Measurements from ENCODE around the gene SULT2B1. TPM values are rescaled to one million over a fixed set of nuclear protein-coding genes. Genes with fewer than 3 reads are reported as not detected.

Gene SULT2B1
- total RNA-seq, 2 donors from 2014 or later, result 1.0 TPM; not detected in 1

DNA sequence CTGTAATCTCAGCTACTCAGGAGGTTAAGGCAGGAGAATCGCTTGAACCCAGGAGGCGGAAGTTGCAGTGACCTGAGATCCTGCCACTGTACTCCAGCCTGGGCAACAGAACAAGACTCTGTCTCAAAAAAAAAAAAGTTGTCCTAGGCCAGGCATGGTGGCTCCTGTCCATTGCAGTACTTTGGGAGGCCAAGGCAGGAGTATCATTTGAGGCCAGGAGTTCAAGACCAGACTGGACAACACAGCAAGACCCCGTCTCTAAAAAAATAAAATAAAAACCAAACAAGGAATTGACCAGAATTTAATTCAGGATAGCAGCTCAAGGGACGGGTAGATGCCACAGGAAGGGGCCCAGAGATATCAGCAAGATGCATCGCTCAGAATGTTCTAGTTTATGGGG, 4.9 kb downstream of the SULT2B1 start:
- TF ChIP-seq, protein P1, sequence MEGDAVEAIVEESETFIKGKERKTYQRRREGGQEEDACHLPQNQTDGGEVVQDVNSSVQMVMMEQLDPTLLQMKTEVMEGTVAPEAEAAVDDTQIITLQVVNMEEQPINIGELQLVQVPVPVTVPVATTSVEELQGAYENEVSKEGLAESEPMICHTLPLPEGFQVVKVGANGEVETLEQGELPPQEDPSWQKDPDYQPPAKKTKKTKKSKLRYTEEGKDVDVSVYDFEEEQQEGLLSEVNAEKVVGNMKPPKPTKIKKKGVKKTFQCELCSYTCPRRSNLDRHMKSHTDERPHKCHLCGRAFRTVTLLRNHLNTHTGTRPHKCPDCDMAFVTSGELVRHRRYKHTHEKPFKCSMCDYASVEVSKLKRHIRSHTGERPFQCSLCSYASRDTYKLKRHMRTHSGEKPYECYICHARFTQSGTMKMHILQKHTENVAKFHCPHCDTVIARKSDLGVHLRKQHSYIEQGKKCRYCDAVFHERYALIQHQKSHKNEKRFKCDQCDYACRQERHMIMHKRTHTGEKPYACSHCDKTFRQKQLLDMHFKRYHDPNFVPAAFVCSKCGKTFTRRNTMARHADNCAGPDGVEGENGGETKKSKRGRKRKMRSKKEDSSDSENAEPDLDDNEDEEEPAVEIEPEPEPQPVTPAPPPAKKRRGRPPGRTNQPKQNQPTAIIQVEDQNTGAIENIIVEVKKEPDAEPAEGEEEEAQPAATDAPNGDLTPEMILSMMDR (IDR thresholded peaks at IDR 0.05), result no peak
- no peak for TF ChIP-seq POLR2A (IDR thresholded peaks at IDR 0.05)
- no peaks in the 10 kb centered on the region for H3K36me3 ChIP-seq (replicated peaks in 1 of 2; ENCODE audit: insufficient read depth in 1 of 2, low read depth in 2 of 2)
- 91 to 95% methylated on average over 5 of the region's 5 CpGs for WGBS, 2 donors
- no peaks in the 10 kb centered on the region for H3K27me3 ChIP-seq
- no peak for DNase-seq
- H3K4me3 ChIP-seq, result no peak overlapping the region
- H3K9me3 ChIP-seq, result no peaks in the 10 kb centered on the region
- no peak overlapping the region for H3K27ac ChIP-seq
- ATAC-seq, result no peak
- intact Hi-C loops (cut with DNase I), result no loop called here
- H3K4me1 ChIP-seq, result peaks cover 23% of the 10 kb centered on the region

DNA sequence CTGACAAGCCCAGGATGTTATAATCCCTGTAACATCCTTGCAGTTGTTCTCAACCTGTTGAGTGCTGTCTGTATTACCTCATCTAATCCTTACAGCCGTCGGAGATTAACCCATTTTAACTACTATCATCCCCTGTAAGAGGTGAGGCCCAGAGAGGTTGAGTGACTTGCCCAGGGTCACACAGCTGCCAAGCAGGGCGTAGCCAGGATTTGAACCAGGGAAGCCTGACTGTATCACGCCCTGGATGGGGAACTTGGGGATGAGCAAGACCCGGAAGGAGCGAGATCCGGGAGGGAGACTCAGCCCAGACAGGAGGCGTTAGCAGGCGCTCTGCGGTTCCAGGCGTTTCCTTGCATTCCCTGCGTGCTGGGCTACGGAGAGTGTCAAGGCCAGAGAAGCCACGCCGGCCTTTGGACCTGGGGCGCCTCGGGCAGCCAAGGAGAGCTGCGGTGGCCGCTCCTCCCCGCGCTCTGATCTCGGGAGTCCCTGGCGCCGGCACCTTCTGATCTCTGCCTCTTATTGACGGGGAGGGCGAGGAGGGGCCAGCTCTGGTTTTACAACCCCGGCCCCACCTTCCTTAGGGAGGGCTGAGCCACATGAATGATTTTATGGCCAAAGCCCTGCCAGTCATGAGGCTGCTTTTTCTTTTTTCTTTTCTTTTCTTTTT, 6.2 kb downstream of the SULT2B1 start:
- Histone ChIP-seq H3K4me3 (no peak overlapping the region), H3K27me3 (no peaks in the 10 kb centered on the region), H3K4me1 (peaks cover 15% of the 10 kb centered on the region), H3K27ac (no peak overlapping the region), H3K36me3 (replicated peaks in 1 of 2; ENCODE audit: insufficient read depth in 1 of 2, low read depth in 2 of 2) (no peaks in the 10 kb centered on the region), H3K9me3 (no peaks in the 10 kb centered on the region)
- WGBS, 2 donors, result 17 to 76% methylated on average over 3 to 25 of the region's 27 CpGs
- peak; percentile 5 for ATAC-seq
- DNase-seq, result peak in 3 of 4 donors; percentile 42 to 54 (median 51)
- intact Hi-C loops (cut with DNase I), result no loop called here
- TF ChIP-seq, protein P1 (IDR thresholded peaks at IDR 0.05), result no peak
- no peak for TF ChIP-seq POLR2A (IDR thresholded peaks at IDR 0.05)

DNA sequence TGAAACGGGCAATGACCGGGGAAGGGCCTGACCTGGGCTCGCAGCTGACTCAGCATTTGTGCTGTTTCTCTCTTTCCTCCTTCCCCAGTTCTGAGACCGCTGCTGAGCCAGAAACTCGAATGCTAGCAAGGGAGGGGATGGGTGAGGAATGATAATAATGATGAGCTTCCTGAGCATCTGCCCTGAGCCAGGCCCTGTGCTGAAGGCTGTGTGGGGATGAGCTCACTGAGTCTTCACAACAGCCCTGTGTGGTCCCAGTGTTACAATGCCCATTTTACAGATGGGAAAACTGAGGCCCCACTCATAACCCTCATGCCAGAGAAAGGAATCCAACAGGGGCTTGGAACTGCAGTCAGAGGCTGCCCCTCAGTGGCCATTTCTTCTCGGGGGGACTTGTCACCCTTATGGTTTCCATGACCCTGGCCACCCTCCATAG, 8.1 kb downstream of the SULT2B1 start:
- no peak for ATAC-seq
- H3K27ac ChIP-seq, result no peak overlapping the region
- intact Hi-C loops (cut with DNase I), result no loop called here

DNA sequence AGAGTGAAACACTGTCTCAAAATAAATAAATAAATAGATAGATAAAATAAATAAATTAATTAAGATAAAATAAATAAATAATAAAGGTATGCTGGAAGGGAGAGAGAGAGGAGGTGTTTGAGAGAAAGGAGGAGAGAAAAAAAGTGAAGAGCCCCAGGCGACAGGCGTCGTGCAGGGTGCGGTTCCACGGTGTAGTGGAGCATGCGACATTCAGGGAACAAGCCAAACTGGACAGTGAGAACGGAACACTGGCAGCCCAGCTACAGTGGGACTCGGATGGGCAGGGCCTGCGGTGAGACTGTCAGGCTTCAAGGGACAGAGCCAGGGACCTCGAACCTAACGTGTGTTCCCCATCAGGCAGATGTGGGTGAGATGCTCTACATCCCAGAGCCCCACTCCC, 9.4 kb downstream of the SULT2B1 start:
- intact Hi-C loops (cut with DNase I), result no loop called here
- no peak overlapping the region for H3K27ac ChIP-seq
- 81 to 94% methylated on average over 11 of the region's 11 CpGs for WGBS, 2 donors
- H3K4me3 ChIP-seq, result no peak overlapping the region
- DNase-seq (no peak), ATAC-seq (no peak)
- TF ChIP-seq, protein P1 (IDR thresholded peaks at IDR 0.05), result no peak
- no peak for TF ChIP-seq POLR2A (IDR thresholded peaks at IDR 0.05)
- no peaks in the 10 kb centered on the region for H3K9me3 ChIP-seq
- no peaks in the 10 kb centered on the region for H3K27me3 ChIP-seq
- no peaks in the 10 kb centered on the region for H3K36me3 ChIP-seq (replicated peaks in 1 of 2; ENCODE audit: insufficient read depth in 1 of 2, low read depth in 2 of 2)
- peaks cover 4% of the 10 kb centered on the region for H3K4me1 ChIP-seq

More for the DNA sequence above, 8.1 kb downstream of the SULT2B1 start:
- peaks cover 4% of the 10 kb centered on the region for H3K4me1 ChIP-seq
- H3K27me3 ChIP-seq, result no peaks in the 10 kb centered on the region
- H3K4me3 ChIP-seq, result no peak overlapping the region
- no peak for DNase-seq
- 72 to 76% methylated on average over 5 to 6 of the region's 6 CpGs for WGBS, 2 donors
- H3K9me3 ChIP-seq, result no peaks in the 10 kb centered on the region
- TF ChIP-seq, protein P1 (IDR thresholded peaks at IDR 0.05), result no peak
- TF ChIP-seq POLR2A (IDR thresholded peaks at IDR 0.05), result no peak
- H3K36me3 ChIP-seq (replicated peaks in 1 of 2; ENCODE audit: insufficient read depth in 1 of 2, low read depth in 2 of 2), result no peaks in the 10 kb centered on the region

DNA sequence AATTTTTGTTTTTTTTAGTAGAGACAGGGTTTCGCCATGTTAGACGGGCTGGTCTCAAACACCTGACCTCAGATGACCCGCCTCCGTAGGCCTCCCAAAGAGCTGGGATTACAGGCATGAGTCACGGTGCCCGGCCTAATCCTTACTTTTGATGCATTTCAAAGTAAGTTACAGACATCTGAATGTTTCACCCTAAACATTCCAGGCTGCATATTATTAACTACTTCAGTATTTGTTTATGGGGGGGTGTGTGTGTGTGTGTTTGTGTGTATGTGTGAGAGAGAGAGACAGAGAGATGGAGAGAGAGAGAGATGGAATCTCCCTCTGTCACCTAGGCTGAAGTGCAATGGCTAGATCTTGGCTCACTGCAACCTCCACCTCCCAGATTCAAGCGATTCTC, 13.1 kb downstream of the SULT2B1 start:
- intact Hi-C loops (cut with DNase I), result no loop called here
- H3K9me3 ChIP-seq, result no peaks in the 10 kb centered on the region
- no peak overlapping the region for H3K27ac ChIP-seq
- TF ChIP-seq, protein P1 (IDR thresholded peaks at IDR 0.05), result no peak
- TF ChIP-seq POLR2A (IDR thresholded peaks at IDR 0.05), result no peak
- no peaks in the 10 kb centered on the region for H3K36me3 ChIP-seq (replicated peaks in 1 of 2; ENCODE audit: insufficient read depth in 1 of 2, low read depth in 2 of 2)
- 86 to 88% methylated on average over 6 to 7 of the region's 7 CpGs for WGBS, 2 donors
- DNase-seq (no peak), ATAC-seq (no peak)
- no peak overlapping the region for H3K4me3 ChIP-seq
- H3K4me1 ChIP-seq, result peaks cover 8% of the 10 kb centered on the region
- no peaks in the 10 kb centered on the region for H3K27me3 ChIP-seq

Data from body of pancreas (tissue), 4 donors.